Raji (cell line): ENCODE results near the gene FSTL1.

Source experiments
- POLR2A ChIP-seq: IDR thresholded peaks from 2 replicates; pipeline ENCODE4 v1.6.1; 2011; ENCODE audit warnings: low read depth, low read length, control low read depth; ENCODE audit not compliant: insufficient read depth

The FSTL1 gene

GRCh38 chr3:120451272-120451761, 525 bp upstream of the FSTL1 start:
- no peak for TF ChIP-seq POLR2A

- TF ChIP-seq POLR2A: no peak
Observed at GRCh38 chr3:120449701-120450599, 842 bp downstream of the FSTL1 start.

GRCh38 chr3:120449251-120449650, 1.5 kb downstream of the FSTL1 start:
- no peak for TF ChIP-seq POLR2A

- no peak for TF ChIP-seq POLR2A
Observed at GRCh38 chr3:120448756-120449155, 2.0 kb downstream of the FSTL1 start.

GRCh38 chr3:120446891-120447668, 3.7 kb downstream of the FSTL1 start:
- TF ChIP-seq POLR2A: no peak

GRCh38 chr3:120445654-120446053, 5.1 kb downstream of the FSTL1 start:
- no peak for TF ChIP-seq POLR2A

- no peak for TF ChIP-seq POLR2A
Observed at GRCh38 chr3:120443626-120444123, 7.1 kb downstream of the FSTL1 start.

- TF ChIP-seq POLR2A: no peak
Observed at GRCh38 chr3:120442975-120443517, 7.7 kb downstream of the FSTL1 start.

- no peak for TF ChIP-seq POLR2A
Observed at GRCh38 chr3:120441776-120442175, 9.0 kb downstream of the FSTL1 start.

- TF ChIP-seq POLR2A: no peak
Observed at GRCh38 chr3:120440762-120441161, 10.0 kb downstream of the FSTL1 start.

GRCh38 chr3:120440001-120440703, 10.6 kb downstream of the FSTL1 start:
- TF ChIP-seq POLR2A: no peak

- no peak for TF ChIP-seq POLR2A
Observed at GRCh38 chr3:120438665-120439370, 12.0 kb downstream of the FSTL1 start.

- TF ChIP-seq POLR2A: no peak
Observed at GRCh38 chr3:120438216-120438615, 12.6 kb downstream of the FSTL1 start.

GRCh38 chr3:120437559-120437958, 13.2 kb downstream of the FSTL1 start:
- TF ChIP-seq POLR2A: no peak
